ENCODE results near the gene HPCAL1. TPM values are rescaled to one million over a fixed set of nuclear protein-coding genes. Genes with fewer than 3 reads are reported as not detected.

HPCAL1 gene
- total and polyA plus RNA-seq, 2 experiments from 2014 or later, result 8.3 to 25.4 TPM

DNA sequence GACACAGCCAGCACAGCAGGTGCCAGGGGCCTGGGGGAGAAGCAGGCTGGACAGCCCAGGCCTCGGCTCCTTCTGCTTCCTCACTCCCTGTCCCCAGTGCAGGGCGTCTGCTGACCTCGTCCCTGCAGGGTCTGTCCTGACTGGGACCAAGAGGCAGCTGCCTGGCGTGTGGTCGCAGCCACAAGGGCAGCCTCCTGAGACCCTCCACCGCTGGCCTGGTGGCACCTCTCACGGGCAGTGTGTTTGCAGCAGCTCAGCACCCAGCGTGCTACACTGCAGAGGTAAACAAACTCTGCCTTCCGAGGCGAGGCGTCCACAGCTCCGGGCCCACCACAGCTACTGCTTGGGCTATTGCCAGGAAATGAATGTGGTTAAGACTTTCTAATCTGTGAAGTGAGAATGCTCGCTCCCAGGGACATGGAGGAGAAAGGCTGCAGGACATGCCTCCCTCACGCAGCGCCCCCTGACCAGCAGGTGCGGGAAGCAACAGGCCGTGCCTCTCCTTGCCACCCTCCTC is 46.1 kb upstream of the HPCAL1 start:
- ATAC-seq, result peak; percentile 13; the same call in 1 of the 3 replicates
- peaks cover 10% of the 10 kb centered on the region; the same call in 1 of the 2 replicates for H3K4me1 ChIP-seq (ENCODE audit: insufficient read depth)
- H4K20me1 ChIP-seq (replicated peaks; ENCODE audit: insufficient read depth), result no peaks in the 10 kb centered on the region
- no peaks in the 10 kb centered on the region for H3K9me2 ChIP-seq (ENCODE audit: insufficient read depth)
- Mint-ChIP-seq H3K36me3 (ENCODE audit: low read depth) (no peaks in the 10 kb centered on the region), H3K9me3 (no peaks in the 10 kb centered on the region; the same call in 2 of the 3 replicates), H3K27me3 (ENCODE audit: insufficient read depth, low read depth, poor library complexity) (peaks cover 8% of the 10 kb centered on the region), H3K4me3 (no peak overlapping the region), H3K4me1 (peaks cover 11% of the 10 kb centered on the region), H3K27ac (no peak overlapping the region)
- no peak overlapping the region for H3K27ac ChIP-seq (ENCODE audit: low read depth)
- no peak for DNase-seq (ENCODE audit: low spot score)
- TF ChIP-seq POLR2AphosphoS5 (IDR thresholded peaks at IDR 0.05; ENCODE audit: low read depth), result no peak
- TF ChIP-seq, protein P1, sequence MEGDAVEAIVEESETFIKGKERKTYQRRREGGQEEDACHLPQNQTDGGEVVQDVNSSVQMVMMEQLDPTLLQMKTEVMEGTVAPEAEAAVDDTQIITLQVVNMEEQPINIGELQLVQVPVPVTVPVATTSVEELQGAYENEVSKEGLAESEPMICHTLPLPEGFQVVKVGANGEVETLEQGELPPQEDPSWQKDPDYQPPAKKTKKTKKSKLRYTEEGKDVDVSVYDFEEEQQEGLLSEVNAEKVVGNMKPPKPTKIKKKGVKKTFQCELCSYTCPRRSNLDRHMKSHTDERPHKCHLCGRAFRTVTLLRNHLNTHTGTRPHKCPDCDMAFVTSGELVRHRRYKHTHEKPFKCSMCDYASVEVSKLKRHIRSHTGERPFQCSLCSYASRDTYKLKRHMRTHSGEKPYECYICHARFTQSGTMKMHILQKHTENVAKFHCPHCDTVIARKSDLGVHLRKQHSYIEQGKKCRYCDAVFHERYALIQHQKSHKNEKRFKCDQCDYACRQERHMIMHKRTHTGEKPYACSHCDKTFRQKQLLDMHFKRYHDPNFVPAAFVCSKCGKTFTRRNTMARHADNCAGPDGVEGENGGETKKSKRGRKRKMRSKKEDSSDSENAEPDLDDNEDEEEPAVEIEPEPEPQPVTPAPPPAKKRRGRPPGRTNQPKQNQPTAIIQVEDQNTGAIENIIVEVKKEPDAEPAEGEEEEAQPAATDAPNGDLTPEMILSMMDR (conservative IDR thresholded peaks at IDR 0.05; ENCODE audit: low read depth in 2 of 2), result peak in 1 of 2 experiments; percentile 21; a peak in 2 of 4 replicates
- H3F3A ChIP-seq (replicated peaks; ENCODE audit: low read depth), result no peaks in the 10 kb centered on the region
- H3K36me3 ChIP-seq (ENCODE audit: insufficient read depth), result no peaks in the 10 kb centered on the region
- H3K27me3 ChIP-seq (ENCODE audit: insufficient read depth), result no peaks in the 10 kb centered on the region
- no peak overlapping the region for H3K4me2 ChIP-seq
- H3K4me3 ChIP-seq, result no peak overlapping the region
- no peak overlapping the region for H2AFZ ChIP-seq
- H3K79me2 ChIP-seq (replicated peaks; ENCODE audit: insufficient read depth), result no peaks in the 10 kb centered on the region

DNA sequence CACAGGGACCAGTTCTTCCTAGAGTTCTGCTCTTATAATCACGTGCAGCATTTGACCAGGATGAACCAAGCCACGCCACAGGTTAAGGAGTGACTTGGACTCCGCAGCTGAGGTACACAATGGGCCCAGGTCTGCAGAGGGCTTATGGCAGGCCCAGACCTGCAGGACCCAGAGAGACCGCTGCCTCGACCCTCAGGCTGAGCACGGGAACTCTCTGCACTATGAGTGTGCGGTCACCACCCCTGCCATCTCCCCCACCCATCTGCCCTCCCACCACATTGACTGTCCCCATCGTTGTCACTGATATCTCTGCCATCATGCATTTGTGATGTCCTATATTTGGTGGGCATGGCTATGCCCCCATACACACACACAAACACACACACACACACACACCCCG is 45.7 kb upstream of the HPCAL1 start:
- no peak for ATAC-seq
- no peaks in the 10 kb centered on the region for H3F3A ChIP-seq (replicated peaks; ENCODE audit: low read depth)
- no peak overlapping the region for H2AFZ ChIP-seq
- no peaks in the 10 kb centered on the region for H3K9me2 ChIP-seq (ENCODE audit: insufficient read depth)
- no peak overlapping the region for H3K27ac ChIP-seq (ENCODE audit: low read depth)
- H3K27me3 Mint-ChIP-seq (ENCODE audit: insufficient read depth, low read depth, poor library complexity), result peaks cover 8% of the 10 kb centered on the region
- H4K20me1 ChIP-seq (replicated peaks; ENCODE audit: insufficient read depth), result no peaks in the 10 kb centered on the region
- H3K36me3 ChIP-seq (ENCODE audit: insufficient read depth), result no peaks in the 10 kb centered on the region
- no peaks in the 10 kb centered on the region for H3K27me3 ChIP-seq (ENCODE audit: insufficient read depth)
- H3K4me2 ChIP-seq, result no peak overlapping the region
- peaks cover 11% of the 10 kb centered on the region for H3K4me1 Mint-ChIP-seq
- no peak overlapping the region for H3K4me3 ChIP-seq
- H3K9me3 Mint-ChIP-seq, result no peaks in the 10 kb centered on the region; the same call in 2 of the 3 replicates
- H3K27ac Mint-ChIP-seq, result no peak overlapping the region
- H3K4me1 ChIP-seq (ENCODE audit: insufficient read depth), result peaks cover 10% of the 10 kb centered on the region; the same call in 1 of the 2 replicates
- no peak overlapping the region for H3K4me3 Mint-ChIP-seq
- TF ChIP-seq ZNF114 (CRISPR knock-in tag; IDR thresholded peaks at IDR 0.05), result no peak
- H3K79me2 ChIP-seq (replicated peaks; ENCODE audit: insufficient read depth), result no peaks in the 10 kb centered on the region
- H3K36me3 Mint-ChIP-seq (ENCODE audit: low read depth), result no peaks in the 10 kb centered on the region
- DNase-seq (ENCODE audit: low spot score), result no peak

DNA sequence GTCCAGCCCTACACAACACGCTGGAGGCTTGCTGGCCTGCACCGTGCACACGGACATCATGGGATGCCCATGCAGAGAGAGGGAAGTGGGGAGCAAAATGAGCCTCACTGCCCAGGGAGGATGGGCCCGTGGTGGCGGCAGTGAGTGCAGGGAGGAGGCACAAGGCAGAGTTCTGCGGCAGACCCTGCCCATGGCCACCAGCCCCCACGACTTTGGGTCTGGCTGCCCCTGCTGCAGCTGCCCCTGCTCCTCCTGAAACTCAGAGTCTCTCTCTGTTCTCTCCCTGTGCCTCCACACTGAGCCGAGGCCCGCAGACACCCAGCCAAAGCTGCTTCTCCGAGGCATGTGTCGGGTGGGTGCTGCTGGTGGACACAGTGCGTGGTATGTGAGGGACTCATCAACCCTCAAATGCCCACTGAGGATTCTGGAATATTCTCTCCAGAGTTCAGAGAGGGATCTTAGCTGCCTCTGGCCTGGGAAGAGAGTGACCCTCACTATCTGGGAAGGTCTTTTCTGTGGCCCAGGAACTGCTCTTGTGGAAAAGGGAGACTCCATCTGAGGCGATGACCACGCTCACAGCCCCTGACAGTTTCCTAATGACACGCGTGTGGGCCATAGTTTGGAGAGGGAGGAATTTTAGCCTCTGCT is 45.1 kb upstream of the HPCAL1 start:
- Histone ChIP-seq H3K27me3 (ENCODE audit: insufficient read depth) (no peaks in the 10 kb centered on the region), H3K9me2 (ENCODE audit: insufficient read depth) (no peaks in the 10 kb centered on the region), H3K79me2 (replicated peaks; ENCODE audit: insufficient read depth) (no peaks in the 10 kb centered on the region), H3K27ac (ENCODE audit: low read depth) (no peak overlapping the region), H2AFZ (no peak overlapping the region), H3K4me3 (no peak overlapping the region), H3K4me2 (no peak overlapping the region), H3F3A (replicated peaks; ENCODE audit: low read depth) (no peaks in the 10 kb centered on the region), H3K36me3 (ENCODE audit: insufficient read depth) (no peaks in the 10 kb centered on the region), H3K4me1 (ENCODE audit: insufficient read depth) (peaks cover 10% of the 10 kb centered on the region; the same call in 1 of the 2 replicates), H4K20me1 (replicated peaks; ENCODE audit: insufficient read depth) (no peaks in the 10 kb centered on the region)
- Mint-ChIP-seq H3K27me3 (ENCODE audit: insufficient read depth, low read depth, poor library complexity) (peaks cover 7% of the 10 kb centered on the region), H3K4me1 (peaks cover 11% of the 10 kb centered on the region), H3K27ac (no peak overlapping the region), H3K9me3 (no peaks in the 10 kb centered on the region; the same call in 2 of the 3 replicates), H3K36me3 (ENCODE audit: low read depth) (no peaks in the 10 kb centered on the region), H3K4me3 (no peak overlapping the region)
- DNase-seq (ENCODE audit: low spot score), result no peak
- ATAC-seq, result no peak
- TF ChIP-seq ZNF114 (CRISPR knock-in tag; IDR thresholded peaks at IDR 0.05) (no peak), EZH2phosphoT487 (IDR thresholded peaks at IDR 0.05; ENCODE audit: unreplicated experiment) (no peak)
- TF ChIP-seq, protein P2, sequence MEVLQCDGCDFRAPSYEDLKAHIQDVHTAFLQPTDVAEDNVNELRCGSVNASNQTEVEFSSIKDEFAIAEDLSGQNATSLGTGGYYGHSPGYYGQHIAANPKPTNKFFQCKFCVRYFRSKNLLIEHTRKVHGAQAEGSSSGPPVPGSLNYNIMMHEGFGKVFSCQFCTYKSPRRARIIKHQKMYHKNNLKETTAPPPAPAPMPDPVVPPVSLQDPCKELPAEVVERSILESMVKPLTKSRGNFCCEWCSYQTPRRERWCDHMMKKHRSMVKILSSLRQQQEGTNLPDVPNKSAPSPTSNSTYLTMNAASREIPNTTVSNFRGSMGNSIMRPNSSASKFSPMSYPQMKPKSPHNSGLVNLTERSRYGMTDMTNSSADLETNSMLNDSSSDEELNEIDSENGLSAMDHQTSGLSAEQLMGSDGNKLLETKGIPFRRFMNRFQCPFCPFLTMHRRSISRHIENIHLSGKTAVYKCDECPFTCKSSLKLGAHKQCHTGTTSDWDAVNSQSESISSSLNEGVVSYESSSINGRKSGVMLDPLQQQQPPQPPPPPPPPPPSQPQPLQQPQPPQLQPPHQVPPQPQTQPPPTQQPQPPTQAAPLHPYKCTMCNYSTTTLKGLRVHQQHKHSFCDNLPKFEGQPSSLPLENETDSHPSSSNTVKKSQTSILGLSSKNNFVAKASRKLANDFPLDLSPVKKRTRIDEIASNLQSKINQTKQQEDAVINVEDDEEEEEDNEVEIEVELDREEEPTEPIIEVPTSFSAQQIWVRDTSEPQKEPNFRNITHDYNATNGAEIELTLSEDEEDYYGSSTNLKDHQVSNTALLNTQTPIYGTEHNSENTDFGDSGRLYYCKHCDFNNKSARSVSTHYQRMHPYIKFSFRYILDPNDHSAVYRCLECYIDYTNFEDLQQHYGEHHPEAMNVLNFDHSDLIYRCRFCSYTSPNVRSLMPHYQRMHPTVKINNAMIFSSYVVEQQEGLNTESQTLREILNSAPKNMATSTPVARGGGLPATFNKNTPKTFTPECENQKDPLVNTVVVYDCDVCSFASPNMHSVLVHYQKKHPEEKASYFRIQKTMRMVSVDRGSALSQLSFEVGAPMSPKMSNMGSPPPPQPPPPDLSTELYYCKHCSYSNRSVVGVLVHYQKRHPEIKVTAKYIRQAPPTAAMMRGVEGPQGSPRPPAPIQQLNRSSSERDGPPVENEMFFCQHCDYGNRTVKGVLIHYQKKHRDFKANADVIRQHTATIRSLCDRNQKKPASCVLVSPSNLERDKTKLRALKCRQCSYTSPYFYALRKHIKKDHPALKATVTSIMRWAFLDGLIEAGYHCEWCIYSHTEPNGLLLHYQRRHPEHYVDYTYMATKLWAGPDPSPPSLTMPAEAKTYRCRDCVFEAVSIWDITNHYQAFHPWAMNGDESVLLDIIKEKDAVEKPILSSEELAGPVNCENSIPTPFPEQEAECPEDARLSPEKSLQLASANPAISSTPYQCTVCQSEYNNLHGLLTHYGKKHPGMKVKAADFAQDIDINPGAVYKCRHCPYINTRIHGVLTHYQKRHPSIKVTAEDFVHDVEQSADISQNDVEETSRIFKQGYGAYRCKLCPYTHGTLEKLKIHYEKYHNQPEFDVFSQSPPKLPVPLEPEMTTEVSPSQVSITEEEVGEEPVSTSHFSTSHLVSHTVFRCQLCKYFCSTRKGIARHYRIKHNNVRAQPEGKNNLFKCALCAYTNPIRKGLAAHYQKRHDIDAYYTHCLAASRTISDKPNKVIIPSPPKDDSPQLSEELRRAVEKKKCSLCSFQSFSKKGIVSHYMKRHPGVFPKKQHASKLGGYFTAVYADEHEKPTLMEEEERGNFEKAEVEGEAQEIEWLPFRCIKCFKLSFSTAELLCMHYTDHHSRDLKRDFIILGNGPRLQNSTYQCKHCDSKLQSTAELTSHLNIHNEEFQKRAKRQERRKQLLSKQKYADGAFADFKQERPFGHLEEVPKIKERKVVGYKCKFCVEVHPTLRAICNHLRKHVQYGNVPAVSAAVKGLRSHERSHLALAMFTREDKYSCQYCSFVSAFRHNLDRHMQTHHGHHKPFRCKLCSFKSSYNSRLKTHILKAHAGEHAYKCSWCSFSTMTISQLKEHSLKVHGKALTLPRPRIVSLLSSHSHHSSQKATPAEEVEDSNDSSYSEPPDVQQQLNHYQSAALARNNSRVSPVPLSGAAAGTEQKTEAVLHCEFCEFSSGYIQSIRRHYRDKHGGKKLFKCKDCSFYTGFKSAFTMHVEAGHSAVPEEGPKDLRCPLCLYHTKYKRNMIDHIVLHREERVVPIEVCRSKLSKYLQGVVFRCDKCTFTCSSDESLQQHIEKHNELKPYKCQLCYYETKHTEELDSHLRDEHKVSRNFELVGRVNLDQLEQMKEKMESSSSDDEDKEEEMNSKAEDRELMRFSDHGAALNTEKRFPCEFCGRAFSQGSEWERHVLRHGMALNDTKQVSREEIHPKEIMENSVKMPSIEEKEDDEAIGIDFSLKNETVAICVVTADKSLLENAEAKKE (CRISPR knock-in tag; IDR thresholded peaks at IDR 0.05), result no peak

All from GM23338 (cell line).